Astrocyte of the cerebellum (primary cell): Measurements from ENCODE around the gene XNDC1N.
"Not testable (repeated sequence)": the region's sequence is repeated elsewhere in the genome, so short reads cannot be mapped to it uniquely, and the experiment has no call there.

Experiments
- DNase-seq: peaks from one replicate; pipeline ENCODE4 v3.0.0-alpha.2; 2011; ENCODE audit warnings: low read depth
- H3K4me3 ChIP-seq: 2 replicates; pipeline ENCODE4 v1.5.1; 2011; ENCODE audit warnings: mild to moderate bottlenecking, low read depth, low read length, moderate library complexity
- CTCF ChIP-seq: IDR thresholded peaks from 2 replicates; pipeline ENCODE4 v1.5.1; 2012; ENCODE audit warnings: low read length, low read depth, moderate library complexity, mild to moderate bottlenecking; ENCODE audit errors: missing control alignments
- in situ Hi-C: cut with HindIII; loops from 2 replicates; pipeline ENCODE4 v1.10.0; 2017; ENCODE audit warnings: low sequenced_read_pairs

XNDC1N gene

GRCh38 chr11:71914617-71915189, 13.7 kb downstream of the XNDC1N start:
- DNase-seq: no peak
- H3K4me3 ChIP-seq: no peak overlapping the region
- in situ Hi-C loops: no loop called here
- no peak for TF ChIP-seq CTCF

GRCh38 chr11:71913756-71914526, 14.5 kb downstream of the XNDC1N start:
- no peak overlapping the region for H3K4me3 ChIP-seq
- no peak for DNase-seq
- TF ChIP-seq CTCF: no peak
- in situ Hi-C loops: no loop called here

- H3K4me3 ChIP-seq, DNase-seq, in situ Hi-C loops: not testable (repeated sequence)
Observed at GRCh38 chr11:71911986-71912340, 16.4 kb downstream of the XNDC1N start.

- DNase-seq, H3K4me3 ChIP-seq, in situ Hi-C loops: not testable (repeated sequence)
Observed at GRCh38 chr11:71911321-71911985, 16.9 kb downstream of the XNDC1N start.

- DNase-seq, in situ Hi-C loops, H3K4me3 ChIP-seq: not testable (repeated sequence)
Observed at GRCh38 chr11:71910775-71911174, 17.6 kb downstream of the XNDC1N start.

- TF ChIP-seq CTCF: no peak
- no peak overlapping the region for H3K4me3 ChIP-seq
- DNase-seq: no peak
- in situ Hi-C loops: no loop called here
Observed at GRCh38 chr11:71908218-71908617, 20.2 kb downstream of the XNDC1N start.

GRCh38 chr11:71901137-71901536, 27.3 kb downstream of the XNDC1N start:
- DNase-seq: peak; percentile 47
- in situ Hi-C loops, H3K4me3 ChIP-seq: not testable (repeated sequence)

GRCh38 chr11:71895961-71896360, 32.4 kb downstream of the XNDC1N start:
- no peak for TF ChIP-seq CTCF
- no peak overlapping the region for H3K4me3 ChIP-seq
- no peak for DNase-seq
- in situ Hi-C loops: no loop called here

- in situ Hi-C loops, H3K4me3 ChIP-seq, DNase-seq: not testable (repeated sequence)
Observed at GRCh38 chr11:71889181-71889872, 39.1 kb downstream of the XNDC1N start.

- in situ Hi-C loops, H3K4me3 ChIP-seq, DNase-seq: not testable (repeated sequence)
Observed at GRCh38 chr11:71888335-71889010, 39.9 kb downstream of the XNDC1N start.

- DNase-seq, in situ Hi-C loops, H3K4me3 ChIP-seq: not testable (repeated sequence)
Observed at GRCh38 chr11:71885806-71886205, 42.6 kb downstream of the XNDC1N start.
